NOMO-1 (cell line): Measurements from ENCODE around the gene OTUD7B.
"Not testable (repeated sequence)": the region's sequence is repeated elsewhere in the genome, so short reads cannot be mapped to it uniquely, and the experiment has no call there.

Experiments used
- DNase-seq, 2 experiments: peaks; one replicate each; lab custom pipeline; 2025; ENCODE audit not compliant: unreplicated experiment in 2 of 2; lab: John Stamatoyannopoulos, UW

Gene OTUD7B

GRCh38 chr1:150010393-150011115, at the start of gene OTUD7B:
OTUD7B (minus strand) TSS chr1:150010726; CDS start chr1:149977510, 33,216 bp downstream.
- DNase-seq, result peak; percentile 53 to 81

GRCh38 chr1:150060260-150060659, 49.7 kb upstream of the OTUD7B start:
- DNase-seq, result no peak

DNA sequence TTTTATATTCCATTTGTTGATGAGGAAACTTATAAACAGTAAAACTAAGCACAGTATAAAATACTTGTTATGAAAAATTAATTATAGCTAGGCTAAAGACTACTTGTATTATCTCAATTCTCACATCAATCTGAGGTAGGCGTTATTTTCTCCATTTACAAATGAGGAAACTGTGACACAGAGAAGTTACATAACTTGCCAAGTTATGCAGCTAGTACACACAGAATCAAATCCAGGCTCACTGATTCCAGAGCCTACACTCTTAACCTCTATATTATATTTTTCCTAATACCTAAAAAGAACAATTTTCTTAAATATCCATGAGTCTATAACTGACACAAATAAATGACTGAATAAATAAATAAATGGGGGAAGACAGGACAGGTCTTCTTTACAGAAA, 45.9 kb upstream of the OTUD7B start:
- DNase-seq, result peak in 1 of 2 experiments; percentile 68

GRCh38 chr1:150055507-150055906, 45.0 kb upstream of the OTUD7B start:
- DNase-seq, result not testable (repeated sequence)

GRCh38 chr1:150053926-150054325, 43.4 kb upstream of the OTUD7B start:
- DNase-seq, result peak; percentile 76 to 79

- DNase-seq, result peak; percentile 15
These were observed 41.4 kb upstream of the OTUD7B start for GRCh38 chr1:150051905-150052412.

DNA sequence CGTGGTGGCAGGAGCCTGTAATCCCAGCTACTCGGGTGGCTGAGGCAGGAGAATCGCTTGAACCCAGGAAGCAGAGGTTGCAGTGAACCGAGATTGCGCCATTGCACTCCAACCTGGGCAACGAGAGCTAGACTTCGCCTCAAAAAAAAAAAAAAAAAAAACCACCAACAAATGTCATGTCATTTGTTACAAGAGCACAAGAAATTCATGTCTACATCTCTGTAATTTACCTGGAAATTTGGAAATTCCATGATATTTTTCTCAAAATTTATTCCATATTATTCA, 40.5 kb upstream of the OTUD7B start:
- no peak for DNase-seq

DNA sequence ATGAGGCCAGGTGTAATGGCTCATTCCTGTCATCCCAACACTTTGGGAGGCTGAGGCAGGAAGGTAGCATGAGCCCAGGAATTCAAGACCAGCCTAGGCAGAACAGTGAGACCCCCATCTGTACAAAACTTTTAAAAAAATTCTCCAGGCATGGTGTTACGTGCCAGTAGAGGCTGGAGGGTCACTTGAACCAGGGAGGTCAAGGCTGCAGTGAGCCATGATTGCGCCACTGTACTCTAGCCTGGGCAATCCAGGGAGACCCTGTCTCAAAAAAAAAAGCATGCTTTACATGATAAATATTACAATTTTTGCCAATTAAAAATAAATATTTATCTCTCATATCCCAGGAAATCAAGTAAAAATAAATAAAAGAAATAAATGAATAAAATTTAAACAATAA, 39.4 kb upstream of the OTUD7B start:
- no peak for DNase-seq

DNA sequence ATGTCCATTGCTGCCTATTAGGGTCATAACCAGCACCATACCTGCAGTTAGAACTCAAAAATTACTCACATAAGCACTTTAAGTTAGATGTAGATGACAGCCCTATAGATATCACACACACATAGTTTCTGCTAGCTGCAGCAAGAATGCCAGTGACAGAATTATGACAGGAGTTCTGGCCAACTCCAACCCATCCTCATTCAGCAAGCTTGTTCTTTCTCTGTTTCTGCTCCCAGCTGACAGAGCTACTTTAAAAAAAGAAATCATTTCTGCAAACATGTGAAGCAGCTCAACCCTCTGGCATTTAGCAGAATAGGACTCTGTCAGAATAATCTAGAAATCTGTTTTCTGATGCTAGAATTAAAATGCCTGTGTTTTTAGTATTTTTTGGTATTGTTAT, 23.8 kb upstream of the OTUD7B start:
- no peak for DNase-seq

DNA sequence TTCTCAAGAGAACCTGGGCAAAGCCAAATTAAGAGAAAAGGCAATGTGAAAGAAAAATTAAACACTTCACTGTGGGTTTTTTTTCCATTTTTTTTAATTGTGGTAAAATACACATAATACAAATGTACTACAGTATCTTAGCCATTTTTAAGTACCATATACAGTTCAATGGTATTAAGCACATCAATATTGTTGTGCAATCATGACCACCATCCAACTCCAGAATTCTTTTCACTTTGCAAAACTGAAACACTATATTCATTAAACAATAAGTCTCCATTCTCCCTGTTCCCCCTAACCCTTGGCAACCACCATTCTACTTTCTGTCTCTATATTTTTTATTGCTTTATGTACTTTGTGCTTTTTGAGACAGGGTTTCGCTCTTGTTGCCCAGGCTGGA, 17.8 kb upstream of the OTUD7B start:
- no peak for DNase-seq

GRCh38 chr1:150024156-150024555, 13.6 kb upstream of the OTUD7B start:
- no peak for DNase-seq

DNA sequence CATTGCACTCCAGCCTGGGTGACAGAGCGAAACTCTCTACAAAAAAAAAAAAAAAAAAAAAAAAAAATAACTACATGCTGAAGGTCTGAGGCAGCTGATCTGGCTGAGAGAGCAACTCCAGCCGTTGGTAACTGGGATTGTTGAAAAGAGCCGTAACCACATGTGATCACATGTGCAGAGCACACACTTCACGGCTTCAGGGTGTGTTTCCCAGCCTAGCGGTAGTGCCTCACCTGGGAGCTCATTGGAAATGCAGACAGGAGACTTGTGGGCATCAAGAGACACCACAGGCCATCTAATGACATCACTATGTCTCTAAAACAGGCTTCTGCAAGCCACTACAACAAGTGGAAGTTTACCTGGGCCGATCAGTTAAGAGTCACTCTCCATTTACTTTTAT, 11.8 kb upstream of the OTUD7B start:
- DNase-seq, result no peak

GRCh38 chr1:150021191-150021694, 10.7 kb upstream of the OTUD7B start:
- DNase-seq, result no peak

DNA sequence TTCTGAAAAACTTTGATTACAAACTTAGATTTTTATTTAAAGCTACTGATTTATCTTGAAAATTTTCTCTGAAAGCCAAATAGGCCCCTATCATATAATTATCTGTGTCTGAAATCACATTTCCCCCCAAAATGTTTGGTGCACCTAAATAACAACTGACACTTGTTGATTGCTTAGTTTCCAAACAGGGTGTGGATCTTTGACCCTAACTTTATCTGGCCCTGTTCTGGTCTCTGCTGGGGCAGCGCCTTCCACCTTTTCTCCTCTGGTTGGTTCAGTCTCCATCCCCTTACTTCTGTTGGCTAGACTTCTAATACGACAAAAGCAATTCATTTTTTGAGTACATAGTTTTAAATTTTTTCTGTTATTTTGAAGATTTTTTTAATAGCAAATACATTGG, 10.2 kb upstream of the OTUD7B start:
- DNase-seq, result no peak

GRCh38 chr1:150018165-150018564, 7.6 kb upstream of the OTUD7B start:
- DNase-seq, result peak in 1 of 2 experiments; percentile 18

GRCh38 chr1:150017206-150017750, 6.8 kb upstream of the OTUD7B start:
- DNase-seq, result no peak

DNA sequence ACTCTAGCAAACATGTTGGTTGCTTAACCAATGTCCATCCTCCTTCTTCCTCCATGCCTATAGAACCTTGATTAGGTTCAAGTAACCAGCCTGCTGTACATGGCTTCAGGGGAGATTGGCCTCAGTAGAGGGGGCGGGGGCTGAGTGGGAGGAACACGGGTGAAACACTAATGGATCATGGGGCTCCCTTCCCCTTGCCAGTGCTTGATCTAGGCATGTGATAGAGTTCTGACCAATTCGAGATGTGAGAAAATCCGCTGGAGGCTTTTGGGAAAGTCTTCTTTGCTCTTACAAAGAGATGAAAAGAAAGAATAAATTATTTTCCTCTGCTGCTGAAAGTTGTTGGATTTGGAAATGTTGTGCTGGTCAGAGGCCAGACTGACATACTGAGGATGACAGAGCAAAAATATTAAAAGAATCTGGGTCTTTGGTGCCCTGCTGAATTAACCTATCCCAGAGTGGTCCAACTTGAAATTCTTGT, 5.2 kb upstream of the OTUD7B start:
- no peak for DNase-seq

DNA sequence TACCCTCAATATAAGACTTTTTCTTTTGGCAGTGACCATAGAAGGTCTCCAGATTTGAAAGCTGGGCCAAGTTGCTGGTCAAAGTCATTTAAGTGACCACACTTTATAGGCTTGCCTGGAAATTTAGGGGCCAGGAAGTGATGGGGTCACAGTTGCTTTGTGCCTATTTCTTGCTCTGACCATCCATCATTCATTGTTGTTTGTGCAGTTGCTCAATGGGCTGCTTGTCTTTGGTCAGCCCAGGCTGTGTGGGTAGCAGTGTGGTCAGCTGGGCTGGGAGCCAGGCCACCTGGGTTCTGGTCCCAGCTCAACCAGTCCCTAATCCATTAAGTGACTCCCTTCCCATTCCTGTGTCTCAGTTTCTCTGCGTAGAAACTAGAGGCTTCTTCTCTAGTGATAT, 2.1 kb upstream of the OTUD7B start:
- no peak for DNase-seq

GRCh38 chr1:150009604-150010392, 728 bp downstream of the OTUD7B start:
- no peak for DNase-seq

- DNase-seq, result no peak
These were observed 1.8 kb downstream of the OTUD7B start for GRCh38 chr1:150008699-150009098.

GRCh38 chr1:150006881-150007421, 3.6 kb downstream of the OTUD7B start:
- DNase-seq, result no peak
